CD14-positive monocyte (primary cell): Measurements from ENCODE around the gene HIBCH. TPM values are rescaled to one million over a fixed set of nuclear protein-coding genes. Genes with fewer than 3 reads are reported as not detected.

Experiments used
- DNase-seq, 3 donors: peaks; one replicate each; pipeline ENCODE4 v3.0.0-alpha.2; 2011 to 2022
- H2AFZ ChIP-seq: 2 replicates; pipeline ENCODE4 v1.6.0; 2012; ENCODE audit warnings: mild to moderate bottlenecking, low read depth, low read length, inconsistent platforms; ENCODE audit not compliant: insufficient read depth, poor library complexity, severe bottlenecking
- H3K27ac ChIP-seq, 2 donors: 1 replicate in 1 of 2; 2 replicates in 1 of 2; pipeline ENCODE4 v1.5.1; 2012 to 2013; ENCODE audit warnings: low read length in 2 of 2, control low read depth in 1 of 2, inconsistent platforms in 1 of 2, low read depth in 1 of 2, mild to moderate bottlenecking in 1 of 2
- H3K27me3 ChIP-seq, 2 donors: one replicate each; pipeline versions ENCODE4 v1.6.0 to v1.6.1; 2011 to 2013; ENCODE audit warnings: low read length in 2 of 2; ENCODE audit not compliant: control insufficient read depth in 2 of 2, insufficient read depth in 2 of 2
- H3K36me3 ChIP-seq, 2 donors: replicated peaks in 1 of 2; 1 replicate in 1 of 2; 2 replicates in 1 of 2; pipeline versions ENCODE4 v1.5.1 to v1.6.1; 2012 to 2013; ENCODE audit warnings: low read length in 2 of 2, control low read depth in 1 of 2, inconsistent platforms in 1 of 2, mild to moderate bottlenecking in 1 of 2; ENCODE audit not compliant: insufficient read depth in 2 of 2, control insufficient read depth in 1 of 2
- H3K4me1 ChIP-seq, 2 donors: 1 replicate in 1 of 2; 2 replicates in 1 of 2; pipeline versions ENCODE4 v1.5.1 to v1.6.1; 2012 to 2013; ENCODE audit warnings: low read length in 2 of 2, control low read depth in 1 of 2, inconsistent platforms in 1 of 2, mild to moderate bottlenecking in 1 of 2, moderate library complexity in 1 of 2; ENCODE audit not compliant: insufficient read depth in 2 of 2, control insufficient read depth in 1 of 2
- H3K4me2 ChIP-seq: replicated peaks from 2 replicates; pipeline ENCODE3; 2012; ENCODE audit warnings: low read length, moderate library complexity, mild to moderate bottlenecking; ENCODE audit not compliant: poor library complexity, severe bottlenecking; ENCODE audit errors: extremely low read depth
- H3K4me3 ChIP-seq, 3 experiments: fragments of 200-600 bp in 1 of 3; sonication (generic) in 1 of 3; replicated peaks in 1 of 3; 1 replicate in 2 of 3; 2 replicates in 1 of 3; pipeline ENCODE4 v1.5.1; 2011 to 2013; ENCODE audit warnings: low read length in 3 of 3, mild to moderate bottlenecking in 3 of 3, control low read depth in 2 of 3, low read depth in 2 of 3, inconsistent platforms in 1 of 3, moderate library complexity in 1 of 3
- H3K79me2 ChIP-seq: 2 replicates; pipeline ENCODE4 v1.6.0; 2012; ENCODE audit warnings: mild to moderate bottlenecking, control low read depth, inconsistent platforms, low read length, moderate library complexity; ENCODE audit not compliant: insufficient read depth
- H3K9ac ChIP-seq: 2 replicates; pipeline ENCODE4 v1.6.0; 2017; ENCODE audit warnings: low read length, mild to moderate bottlenecking; ENCODE audit not compliant: insufficient read depth, poor library complexity, severe bottlenecking
- H3K9me3 ChIP-seq, 2 donors: replicated peaks in 1 of 2; 1 replicate in 1 of 2; 2 replicates in 1 of 2; pipeline versions ENCODE4 v1.5.1 to v1.6.1; 2012 to 2013; ENCODE audit warnings: low read length in 2 of 2, control low read depth in 1 of 2; ENCODE audit not compliant: control insufficient read depth in 1 of 2, insufficient read depth in 1 of 2
- H4K20me1 ChIP-seq: 2 replicates; pipeline ENCODE4 v1.6.0; 2012; ENCODE audit warnings: mild to moderate bottlenecking, low read length, control low read depth, moderate library complexity; ENCODE audit not compliant: insufficient read depth
- H3K27ac Mint-ChIP-seq, 7 donors: one replicate each; pipeline ENCODE4 v1.8.0; 2020; ENCODE audit warnings: mild to moderate bottlenecking in 7 of 7, mixed read lengths in 7 of 7, moderate library complexity in 6 of 7, inconsistent platforms in 2 of 7
- H3K27me3 Mint-ChIP-seq, 3 donors: one replicate each; pipeline ENCODE4 v1.8.0; 2021 to 2022; ENCODE audit warnings: low read depth in 3 of 3, mild to moderate bottlenecking in 3 of 3, mixed read lengths in 3 of 3, moderate library complexity in 3 of 3, inconsistent platforms in 1 of 3
- H3K36me3 Mint-ChIP-seq, 2 donors: one replicate each; pipeline ENCODE4 v1.8.0; 2020; ENCODE audit warnings: mixed read lengths in 2 of 2, inconsistent platforms in 1 of 2, mild to moderate bottlenecking in 1 of 2
- H3K4me1 Mint-ChIP-seq: one replicate; pipeline ENCODE4 v1.8.0; 2020; ENCODE audit warnings: mild to moderate bottlenecking, mixed read lengths
- H3K4me3 Mint-ChIP-seq, 2 donors: one replicate each; pipeline ENCODE4 v1.8.0; 2020; ENCODE audit warnings: mild to moderate bottlenecking in 2 of 2, mixed read lengths in 2 of 2, moderate library complexity in 1 of 2
- H3K9me3 Mint-ChIP-seq, 7 donors: one replicate each; pipeline ENCODE4 v1.8.0; 2020 to 2022; ENCODE audit warnings: mixed read lengths in 7 of 7, mild to moderate bottlenecking in 6 of 7, moderate library complexity in 6 of 7, inconsistent platforms in 2 of 7
- CTCF ChIP-seq: fragments of 200-600 bp; IDR thresholded peaks from one replicate; pipeline ENCODE4 v1.8.0; 2022; ENCODE audit warnings: antibody characterized with exemption, mild to moderate bottlenecking
- WGBS: methylation state at CpG from one replicate; pipeline ENCODE4 v1.1.5; 2013; ENCODE audit warnings: missing lambda C conversion rate; ENCODE audit not compliant: insufficient coverage; 5-methylcytosine and 5-hydroxymethylcytosine counted together
- intact Hi-C, 2 donors: fragments of 100-400 bp; cut with micrococcal nuclease; formaldehyde crosslinking; loops; one replicate each; pipeline versions ENCODE4 v1.15.0 to v1.15.1; 2023
- polyA plus RNA-seq, 3 donors: library from polyadenylated mRNA; depleted of rRNA in 1 of 3; unstranded in 2 of 3; stranded (reverse) in 1 of 3; fragments of 300-500 nt in 2 of 3; fragments of >200 nt in 1 of 3; fragmentation: Illumina TruSeq in 2 of 3; gene quantifications; 1 replicate in 2 of 3; 2 replicates in 1 of 3; pipeline ENCODE4 v1.2.3, GENCODE V29; 2012 to 2021

HIBCH gene
- polyA plus RNA-seq, 3 donors = 3.3 to 8.2 (median 7.3) TPM

- Mint-ChIP-seq H3K4me1 (peaks cover 2% of the 10 kb centered on the region), H3K36me3 (no peaks in the 10 kb centered on the region), H3K27ac (no peak overlapping the region), H3K9me3 (no peaks in the 10 kb centered on the region), H3K27me3 (peaks cover 0 to 1% (median 0%) of the 10 kb centered on the region in 3 donors), H3K4me3 (no peak overlapping the region)
- Histone ChIP-seq H3K4me2 (no peak overlapping the region), H3K79me2 (no peaks in the 10 kb centered on the region), H4K20me1 (no peaks in the 10 kb centered on the region), H3K9ac (no peak overlapping the region), H3K27ac (no peak overlapping the region), H3K36me3 (no peaks in the 10 kb centered on the region), H3K9me3 (no peaks in the 10 kb centered on the region), H2AFZ (no peak overlapping the region), H3K27me3 (no peaks in the 10 kb centered on the region), H3K4me3 (no peak overlapping the region), H3K4me1 (no peaks in the 10 kb centered on the region)
- no peak for DNase-seq
- no peak for TF ChIP-seq CTCF
- intact Hi-C loops = no loop called here
- WGBS = no CpG with 5 or more reads among the region's 2 CpGs
Measured at GRCh38 chr2:190333928-190334327, 14.3 kb upstream of the HIBCH start.

GRCh38 chr2:190333395-190333794, 13.8 kb upstream of the HIBCH start:
- Histone ChIP-seq H3K4me2 (no peak overlapping the region), H3K27ac (no peak overlapping the region), H3K79me2 (no peaks in the 10 kb centered on the region), H3K9ac (no peak overlapping the region), H3K4me3 (no peak overlapping the region), H4K20me1 (no peaks in the 10 kb centered on the region), H2AFZ (no peak overlapping the region), H3K9me3 (no peaks in the 10 kb centered on the region), H3K36me3 (no peaks in the 10 kb centered on the region), H3K27me3 (no peaks in the 10 kb centered on the region), H3K4me1 (no peaks in the 10 kb centered on the region)
- Mint-ChIP-seq H3K36me3 (no peaks in the 10 kb centered on the region), H3K4me1 (peaks cover 2% of the 10 kb centered on the region), H3K4me3 (no peak overlapping the region), H3K9me3 (no peaks in the 10 kb centered on the region), H3K27me3 (peaks cover 0 to 1% (median 0%) of the 10 kb centered on the region in 3 donors), H3K27ac (no peak overlapping the region)
- DNase-seq = no peak
- no CpG with 5 or more reads among the region's 8 CpGs for WGBS
- intact Hi-C loops = no loop called here
- TF ChIP-seq CTCF = no peak
